ENCODE results near the gene ZMIZ1.

Gene ZMIZ1

DNA sequence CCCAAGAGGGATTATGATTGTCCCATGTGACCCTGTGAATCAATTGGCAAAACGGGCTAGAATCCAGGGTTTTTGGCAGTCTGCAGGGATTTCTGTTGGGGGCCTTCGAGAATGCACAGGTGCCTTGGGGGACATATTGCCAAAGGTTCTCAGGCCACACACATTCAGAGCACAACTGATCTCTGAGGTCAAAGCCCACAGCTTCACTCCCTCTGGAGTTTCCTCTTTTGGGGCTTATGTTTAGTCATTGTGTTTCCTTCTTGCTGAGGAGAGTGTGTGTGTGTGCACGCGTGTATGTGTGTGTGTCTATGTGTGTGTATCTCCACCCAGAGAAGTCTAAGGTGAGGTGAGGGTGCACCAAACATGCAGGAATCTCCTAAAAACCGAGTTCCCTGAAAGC is 287.3 kb downstream of the ZMIZ1 start:
- H3K27me3 ChIP-seq (ENCODE audit: control insufficient read depth in 2 of 2, insufficient read depth in 2 of 2, low read length in 2 of 2) = no peaks in the 10 kb centered on the region
- peaks cover 41 to 49% of the 10 kb centered on the region in 2 donors for H3K36me3 ChIP-seq (ENCODE audit: control insufficient read depth in 2 of 2, insufficient read depth in 2 of 2, low read length in 2 of 2)
- H3K4me1 ChIP-seq (ENCODE audit: control insufficient read depth in 2 of 2, insufficient read depth in 2 of 2, low read length in 2 of 2) = peaks cover 10 to 11% of the 10 kb centered on the region in 2 donors
- H3K4me3 ChIP-seq (ENCODE audit: low read length in 2 of 2) = no peak overlapping the region
- no peak overlapping the region for H3K9ac ChIP-seq (ENCODE audit: low read depth in 1 of 2, low read length in 2 of 2)
- no peak overlapping the region for H3K27ac ChIP-seq (ENCODE audit: low read depth in 2 of 2, low read length in 2 of 2)
- H3K9me3 ChIP-seq (ENCODE audit: control insufficient read depth in 2 of 2, low read length in 2 of 2) = no peaks in the 10 kb centered on the region

DNA sequence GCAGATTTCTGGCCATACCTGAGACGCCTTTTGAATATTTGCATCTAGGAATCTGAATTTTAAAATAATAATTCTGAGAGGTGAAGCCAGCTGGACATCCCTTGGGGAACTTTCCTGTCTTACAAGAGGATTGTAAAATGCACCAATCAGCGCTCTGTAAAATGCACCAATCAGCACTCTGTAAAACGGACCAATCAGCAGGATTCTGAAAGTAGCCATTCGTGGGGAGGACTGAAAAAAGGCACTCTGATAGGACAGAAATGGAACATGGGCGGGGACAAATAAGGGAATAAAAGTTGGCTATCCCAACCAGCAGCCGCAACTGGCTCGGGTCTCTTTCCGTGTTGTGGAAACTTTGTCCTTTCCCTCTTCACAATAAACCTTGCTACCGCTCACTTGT is 288.4 kb downstream of the ZMIZ1 start:
- Histone ChIP-seq H3K27me3 (ENCODE audit: control insufficient read depth in 2 of 2, insufficient read depth in 2 of 2, low read length in 2 of 2) (no peaks in the 10 kb centered on the region), H3K9ac (ENCODE audit: low read depth in 1 of 2, low read length in 2 of 2) (no peak overlapping the region), H3K36me3 (ENCODE audit: control insufficient read depth in 2 of 2, insufficient read depth in 2 of 2, low read length in 2 of 2) (peaks cover 32 to 39% of the 10 kb centered on the region in 2 donors), H3K9me3 (ENCODE audit: control insufficient read depth in 2 of 2, low read length in 2 of 2) (no peaks in the 10 kb centered on the region), H3K4me3 (ENCODE audit: low read length in 2 of 2) (no peak overlapping the region), H3K4me1 (ENCODE audit: control insufficient read depth in 2 of 2, insufficient read depth in 2 of 2, low read length in 2 of 2) (peaks cover 10 to 11% of the 10 kb centered on the region in 2 donors), H3K27ac (ENCODE audit: low read depth in 2 of 2, low read length in 2 of 2) (no peak overlapping the region)

DNA sequence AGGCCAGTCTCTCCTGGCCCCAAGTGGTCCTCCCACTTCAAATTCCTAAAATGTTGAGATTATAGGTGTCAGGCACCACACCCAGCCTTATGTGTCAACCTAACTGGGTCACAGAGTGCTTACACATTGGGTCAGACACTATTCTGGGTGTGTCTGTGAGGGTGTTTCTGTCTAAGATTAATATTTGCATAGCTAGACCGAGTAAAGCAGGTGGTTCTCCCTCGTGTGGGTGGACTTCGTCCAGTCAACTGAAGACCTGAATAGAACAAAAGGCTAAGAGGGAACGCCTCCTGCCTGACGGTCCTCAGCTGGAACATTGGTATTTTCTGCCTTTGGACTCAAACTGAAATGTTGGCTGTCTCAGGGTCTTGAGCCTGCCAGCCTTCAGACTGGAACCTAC is 290.0 kb downstream of the ZMIZ1 start:
- Histone ChIP-seq H3K27ac (ENCODE audit: low read depth in 2 of 2, low read length in 2 of 2) (peak overlapping the region; percentile 71 to 80), H3K4me1 (ENCODE audit: control insufficient read depth in 2 of 2, insufficient read depth in 2 of 2, low read length in 2 of 2) (peaks cover 10 to 11% of the 10 kb centered on the region in 2 donors), H3K4me3 (ENCODE audit: low read length in 2 of 2) (peak overlapping the region in 1 of 2 donors; percentile 44)

DNA sequence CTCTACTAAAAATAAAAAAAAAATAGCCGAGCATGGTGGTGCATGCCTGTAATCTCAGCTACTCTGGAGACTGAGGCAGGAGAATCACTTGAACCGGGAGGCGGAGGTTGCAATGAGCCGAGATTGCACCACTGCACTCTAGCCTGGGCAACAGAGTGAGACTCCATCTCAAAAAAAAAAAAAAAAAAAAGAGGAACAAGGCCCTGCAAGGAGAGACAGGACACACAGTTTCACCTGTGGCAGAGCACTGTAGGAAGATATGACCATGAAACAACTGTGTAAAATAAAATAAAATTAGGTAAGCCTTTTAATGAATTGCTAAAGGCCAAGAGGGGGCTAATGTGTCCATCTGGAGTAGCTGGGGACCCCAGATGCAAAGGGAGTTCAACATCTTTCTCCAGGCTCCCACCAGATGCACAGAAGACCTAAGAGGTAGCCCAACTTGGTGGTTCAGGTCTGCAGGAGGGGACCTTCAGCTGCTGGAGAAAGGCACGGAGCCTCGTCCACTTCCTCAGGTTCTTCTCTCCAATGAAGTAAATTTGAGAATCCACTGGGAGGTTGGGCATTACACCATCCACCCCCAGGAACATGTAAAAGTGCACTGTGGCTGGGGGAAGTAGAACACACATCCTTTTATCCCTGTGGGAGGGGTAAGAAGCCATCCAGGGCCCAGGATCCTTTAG is 291.2 kb downstream of the ZMIZ1 start:
- H3K4me1 ChIP-seq (ENCODE audit: control insufficient read depth in 2 of 2, insufficient read depth in 2 of 2, low read length in 2 of 2) = peaks cover 10 to 11% of the 10 kb centered on the region in 2 donors
- H3K4me3 ChIP-seq (ENCODE audit: low read length in 2 of 2) = no peak overlapping the region
- H3K9me3 ChIP-seq (ENCODE audit: control insufficient read depth in 2 of 2, low read length in 2 of 2) = no peaks in the 10 kb centered on the region
- H3K9ac ChIP-seq (ENCODE audit: low read depth in 1 of 2, low read length in 2 of 2) = no peak overlapping the region
- no peaks in the 10 kb centered on the region for H3K27me3 ChIP-seq (ENCODE audit: control insufficient read depth in 2 of 2, insufficient read depth in 2 of 2, low read length in 2 of 2)
- H3K27ac ChIP-seq (ENCODE audit: low read depth in 2 of 2, low read length in 2 of 2) = no peak overlapping the region
- H3K36me3 ChIP-seq (ENCODE audit: control insufficient read depth in 2 of 2, insufficient read depth in 2 of 2, low read length in 2 of 2) = peaks cover 5 to 11% of the 10 kb centered on the region in 2 donors

More for the DNA sequence above, 290.0 kb downstream of the ZMIZ1 start:
- no peaks in the 10 kb centered on the region for H3K27me3 ChIP-seq (ENCODE audit: control insufficient read depth in 2 of 2, insufficient read depth in 2 of 2, low read length in 2 of 2)
- peak overlapping the region in 1 of 2 donors; percentile 56 for H3K9ac ChIP-seq (ENCODE audit: low read depth in 1 of 2, low read length in 2 of 2)
- peaks cover 16 to 22% of the 10 kb centered on the region in 2 donors for H3K36me3 ChIP-seq (ENCODE audit: control insufficient read depth in 2 of 2, insufficient read depth in 2 of 2, low read length in 2 of 2)
- no peaks in the 10 kb centered on the region for H3K9me3 ChIP-seq (ENCODE audit: control insufficient read depth in 2 of 2, low read length in 2 of 2)

DNA sequence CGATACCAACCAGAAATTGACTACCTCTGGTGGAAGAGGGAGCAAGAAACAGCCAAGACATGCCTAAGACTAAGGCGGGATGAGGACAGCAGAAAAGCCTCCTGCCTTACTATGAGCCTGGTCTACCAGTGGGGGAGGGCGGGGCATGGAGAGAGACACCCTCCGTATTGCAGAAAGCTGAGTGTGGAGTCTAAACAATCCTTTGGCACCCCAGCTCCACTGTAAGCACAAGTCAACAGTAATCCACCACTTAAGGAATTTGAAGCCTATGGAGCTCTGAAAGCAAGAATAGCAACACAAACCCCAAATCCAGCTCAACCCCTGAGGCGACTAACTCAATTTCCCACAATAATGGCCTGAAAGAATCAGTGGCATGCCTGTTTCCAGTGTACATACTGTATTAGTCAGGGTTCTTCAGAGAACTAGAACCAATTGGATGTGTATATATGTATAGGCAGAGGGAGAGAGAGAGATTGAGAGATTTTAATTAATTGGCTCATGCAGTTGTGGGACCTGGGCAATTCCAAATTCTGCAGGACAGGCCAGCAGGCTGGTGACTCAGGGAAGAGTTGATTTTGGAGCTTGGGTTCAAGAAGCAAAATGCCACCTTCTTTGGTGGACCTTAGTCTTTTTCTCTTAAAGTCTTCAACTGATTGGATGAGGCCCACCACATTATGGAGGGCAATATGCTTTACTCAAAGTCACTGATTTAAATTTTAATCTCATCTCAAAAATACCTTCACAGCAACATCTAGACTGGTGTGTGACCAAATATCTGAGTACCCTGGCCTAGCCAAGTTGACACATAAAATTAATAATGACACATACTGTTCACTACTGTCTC is 292.0 kb downstream of the ZMIZ1 start:
- no peaks in the 10 kb centered on the region for H3K27me3 ChIP-seq (ENCODE audit: control insufficient read depth in 2 of 2, insufficient read depth in 2 of 2, low read length in 2 of 2)
- H3K9me3 ChIP-seq (ENCODE audit: control insufficient read depth in 2 of 2, low read length in 2 of 2) = no peaks in the 10 kb centered on the region
- H3K9ac ChIP-seq (ENCODE audit: low read depth in 1 of 2, low read length in 2 of 2) = no peak overlapping the region
- H3K4me1 ChIP-seq (ENCODE audit: control insufficient read depth in 2 of 2, insufficient read depth in 2 of 2, low read length in 2 of 2) = peaks cover 10 to 11% of the 10 kb centered on the region in 2 donors
- no peak overlapping the region for H3K4me3 ChIP-seq (ENCODE audit: low read length in 2 of 2)
- H3K27ac ChIP-seq (ENCODE audit: low read depth in 2 of 2, low read length in 2 of 2) = no peak overlapping the region
- peaks cover 2 to 4% of the 10 kb centered on the region in 2 donors for H3K36me3 ChIP-seq (ENCODE audit: control insufficient read depth in 2 of 2, insufficient read depth in 2 of 2, low read length in 2 of 2)

DNA sequence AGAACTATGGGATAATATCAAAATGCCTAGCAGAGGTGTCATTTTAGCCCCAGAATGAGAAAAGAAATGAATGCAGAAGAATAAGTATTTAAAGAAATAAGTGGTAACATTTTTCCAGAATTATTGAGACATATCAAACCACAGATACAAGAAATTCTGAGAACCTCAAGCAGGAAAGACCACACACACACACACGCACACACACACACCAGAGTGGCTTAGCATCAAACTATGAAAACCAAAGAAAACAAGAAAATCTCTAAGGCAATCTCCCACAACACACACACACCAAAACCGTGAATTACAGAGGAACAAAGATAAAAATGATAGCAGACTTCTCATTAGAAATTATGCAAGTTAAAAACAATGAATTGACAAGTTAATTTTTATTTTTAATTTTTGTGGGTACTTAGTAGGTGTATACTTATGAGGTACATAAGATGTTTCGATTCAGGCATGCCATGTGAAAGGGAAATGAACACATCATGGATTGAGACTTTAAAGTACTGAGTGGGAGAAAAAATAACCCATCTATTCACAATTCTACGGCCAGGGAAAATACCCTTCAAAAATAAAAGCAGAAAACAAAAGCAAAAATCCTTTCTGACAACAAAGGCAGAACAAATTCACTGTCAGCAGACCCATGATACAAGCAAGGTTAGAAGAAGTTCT is 293.1 kb downstream of the ZMIZ1 start:
- Histone ChIP-seq H3K4me1 (ENCODE audit: control insufficient read depth in 2 of 2, insufficient read depth in 2 of 2, low read length in 2 of 2) (peaks cover 10 to 11% of the 10 kb centered on the region in 2 donors), H3K4me3 (ENCODE audit: low read length in 2 of 2) (no peak overlapping the region), H3K27ac (ENCODE audit: low read depth in 2 of 2, low read length in 2 of 2) (no peak overlapping the region), H3K27me3 (ENCODE audit: control insufficient read depth in 2 of 2, insufficient read depth in 2 of 2, low read length in 2 of 2) (no peaks in the 10 kb centered on the region), H3K36me3 (ENCODE audit: control insufficient read depth in 2 of 2, insufficient read depth in 2 of 2, low read length in 2 of 2) (peaks cover 0 to 4% of the 10 kb centered on the region in 2 donors), H3K9me3 (ENCODE audit: control insufficient read depth in 2 of 2, low read length in 2 of 2) (no peaks in the 10 kb centered on the region), H3K9ac (ENCODE audit: low read depth in 1 of 2, low read length in 2 of 2) (no peak overlapping the region)

Data from mucosa of rectum (tissue), 2 donors.